ENCODE measurements around the gene SLC25A41. TPM values are rescaled to one million over a fixed set of nuclear protein-coding genes. Genes with fewer than 3 reads are reported as not detected.

SLC25A41 gene
- total RNA-seq, 1 donor from 2014 or later = not detected

- intact Hi-C loops (cut with DNase I) = loop anchor here (1.0 to 2.0 kb wide), 4 partner anchors 21 to 65 kb away; partner anchors contain the start of genes CLPP, KHSRP and SLC25A23
Observed at GRCh38 chr19:6393983-6394412, 39.6 kb downstream of the SLC25A41 start.

GRCh38 chr19:6393074-6393982, 40.2 kb downstream of the SLC25A41 start, which contains the start of gene GTF2F1:
Gene GTF2F1 (minus strand): TSS chr19:6393164. CDS start chr19:6392995, 169 bp downstream.
- peak; percentile 76 to 97 for DNase-seq (ENCODE audit: low spot score in 2 of 2)
- peaks cover 9 to 14% of the 10 kb centered on the region in 2 donors for H3K4me1 ChIP-seq
- peaks cover 17 to 18% of the 10 kb centered on the region in 2 donors for H3K36me3 ChIP-seq
- intact Hi-C loops (cut with DNase I) = loop anchor here (1.0 to 2.0 kb wide), 4 partner anchors 20 to 65 kb away; partner anchors contain the start of genes CLPP, KHSRP and SLC25A23
- H3K27me3 ChIP-seq = no peaks in the 10 kb centered on the region
- H3K4me3 ChIP-seq = peak within 1 kb of the TSS; percentile 74 to 75
- H3K9me3 ChIP-seq = no peaks in the 10 kb centered on the region
- TF ChIP-seq CTCF (IDR thresholded peaks at IDR 0.05) = peak in 1 of 3 experiments; percentile 25
- peak within 1 kb of the TSS; percentile 94 for H3K27ac ChIP-seq

More at GRCh38 chr19:6393983-6394412, 39.6 kb downstream of the SLC25A41 start:
- Histone ChIP-seq H3K27ac (peak overlapping the region; percentile 94), H3K9me3 (no peaks in the 10 kb centered on the region), H3K4me3 (peak overlapping the region; percentile 74 to 75), H3K27me3 (no peaks in the 10 kb centered on the region), H3K36me3 (peaks cover 10 to 12% of the 10 kb centered on the region in 2 donors), H3K4me1 (peaks cover 9 to 14% of the 10 kb centered on the region in 2 donors)
- no peak for TF ChIP-seq CTCF (IDR thresholded peaks at IDR 0.05)
- DNase-seq (ENCODE audit: low spot score in 2 of 2) = no peak

- intact Hi-C loops (cut with DNase I) = loop anchor here (1.0 to 2.0 kb wide), 4 partner anchors 19 to 66 kb away; partner anchors contain the start of genes CLPP, KHSRP and SLC25A23
- Histone ChIP-seq H3K36me3 (peaks cover 25 to 27% of the 10 kb centered on the region in 2 donors), H3K4me3 (peak overlapping the region; percentile 74 to 75), H3K27me3 (no peaks in the 10 kb centered on the region), H3K27ac (peak overlapping the region; percentile 94), H3K4me1 (peaks cover 9 to 14% of the 10 kb centered on the region in 2 donors), H3K9me3 (no peaks in the 10 kb centered on the region)
- TF ChIP-seq CTCF (IDR thresholded peaks at IDR 0.05) = no peak
- no peak for DNase-seq (ENCODE audit: low spot score in 2 of 2)
Observed at GRCh38 chr19:6392221-6393073, 41.1 kb downstream of the SLC25A41 start.

- no peak for TF ChIP-seq CTCF (IDR thresholded peaks at IDR 0.05)
- intact Hi-C loops (cut with DNase I) = no loop called here
- H3K27ac ChIP-seq = no peak overlapping the region
- peaks cover 68 to 74% of the 10 kb centered on the region in 2 donors for H3K36me3 ChIP-seq
- H3K4me1 ChIP-seq = peaks cover 5 to 11% of the 10 kb centered on the region in 2 donors
- no peak overlapping the region for H3K4me3 ChIP-seq
- no peaks in the 10 kb centered on the region for H3K9me3 ChIP-seq
- DNase-seq (ENCODE audit: low spot score in 2 of 2) = no peak
- H3K27me3 ChIP-seq = no peaks in the 10 kb centered on the region
Observed at GRCh38 chr19:6387372-6387771, 46.2 kb downstream of the SLC25A41 start.

- Histone ChIP-seq H3K27me3 (no peaks in the 10 kb centered on the region), H3K4me1 (no peaks in the 10 kb centered on the region), H3K36me3 (peaks cover 91 to 96% of the 10 kb centered on the region in 2 donors), H3K4me3 (no peak overlapping the region), H3K9me3 (no peaks in the 10 kb centered on the region), H3K27ac (no peak overlapping the region)
- no peak for TF ChIP-seq CTCF (IDR thresholded peaks at IDR 0.05)
- intact Hi-C loops (cut with DNase I) = no loop called here
- DNase-seq (ENCODE audit: low spot score in 2 of 2) = no peak
Observed at GRCh38 chr19:6384381-6384780, 49.2 kb downstream of the SLC25A41 start.

Data from ascending aorta (tissue), 2 donors.